Epithelial cell of esophagus (primary cell): ENCODE data around the gene TMEM87A.

Source experiments
- DNase-seq: peaks from one replicate; pipeline ENCODE4 v3.0.0; 2010; ENCODE audit warnings: low read depth
- H3K4me3 ChIP-seq: 2 replicates; pipeline ENCODE4 v1.5.1; 2011; ENCODE audit warnings: mild to moderate bottlenecking, low read length, control low read depth
- CTCF ChIP-seq: IDR thresholded peaks from 2 replicates; pipeline ENCODE4 v1.5.1; 2011; ENCODE audit warnings: low read depth, mild to moderate bottlenecking, low read length, control low read depth, inconsistent platforms; ENCODE audit not compliant: insufficient read depth; ENCODE audit errors: missing control alignments

TMEM87A gene

GRCh38 chr15:42193383-42193782, 79.8 kb downstream of the TMEM87A start:
- no peak overlapping the region for H3K4me3 ChIP-seq
- no peak for DNase-seq
- no peak for TF ChIP-seq CTCF

- H3K4me3 ChIP-seq: no peak overlapping the region
- DNase-seq: no peak
- no peak for TF ChIP-seq CTCF
Measured at GRCh38 chr15:42191610-42192346, 81.5 kb downstream of the TMEM87A start.

- no peak for TF ChIP-seq CTCF
- DNase-seq: no peak
- H3K4me3 ChIP-seq: no peak overlapping the region
Measured at GRCh38 chr15:42190370-42190769, 82.9 kb downstream of the TMEM87A start.

GRCh38 chr15:42185801-42186200, 87.4 kb downstream of the TMEM87A start:
- no peak for DNase-seq
- TF ChIP-seq CTCF: no peak
- H3K4me3 ChIP-seq: no peak overlapping the region

GRCh38 chr15:42184736-42185135, 88.5 kb downstream of the TMEM87A start:
- no peak overlapping the region for H3K4me3 ChIP-seq
- TF ChIP-seq CTCF: no peak
- DNase-seq: no peak

GRCh38 chr15:42184296-42184695, 88.9 kb downstream of the TMEM87A start:
- DNase-seq: no peak
- no peak overlapping the region for H3K4me3 ChIP-seq
- TF ChIP-seq CTCF: no peak

GRCh38 chr15:42182961-42183360, 90.3 kb downstream of the TMEM87A start:
- no peak overlapping the region for H3K4me3 ChIP-seq
- DNase-seq: no peak
- TF ChIP-seq CTCF: no peak
